K562 (cell line): ENCODE results near the gene SLC11A1. TPM values are rescaled to one million over a fixed set of nuclear protein-coding genes. Genes with fewer than 3 reads are reported as not detected.

Experiments
- ATF2 ChIP-seq: sonication (generic); formaldehyde crosslinking; IDR thresholded peaks from 2 replicates; pipeline ENCODE4 v1.8.1; 2022; ENCODE audit warnings: missing genetic modification reagents
- HES1 ChIP-seq: fragments of 450-650 bp; IDR thresholded peaks from 2 replicates; pipeline ENCODE4 v1.6.1; 2016; ENCODE audit warnings: low read depth, mild to moderate bottlenecking, moderate library complexity
- HMGXB4 ChIP-seq: sonication (generic); formaldehyde crosslinking; IDR thresholded peaks from 2 replicates; pipeline ENCODE4 v1.8.1; 2023; ENCODE audit warnings: mild to moderate bottlenecking, missing genetic modification reagents
- KLF13 ChIP-seq: fragments of 450-650 bp; IDR thresholded peaks from 2 replicates; pipeline ENCODE4 v1.6.1; 2016; ENCODE audit warnings: missing genetic modification characterization, low read depth, mild to moderate bottlenecking, missing compliant biosample characterization, moderate library complexity, borderline replicate concordance
- MGA ChIP-seq: fragments of 450-650 bp; IDR thresholded peaks from 2 replicates; pipeline ENCODE4 v1.6.1; 2016; ENCODE audit warnings: mild to moderate bottlenecking, moderate library complexity
- POLR3A ChIP-seq: IDR thresholded peaks from 2 replicates; pipeline ENCODE4 v1.6.1; 2011; ENCODE audit warnings: borderline replicate concordance, mild to moderate bottlenecking, moderate library complexity; ENCODE audit not compliant: insufficient read length, insufficient read depth; ENCODE audit errors: extremely low read depth
- RAD51 ChIP-seq: fragments of 450-650 bp; IDR thresholded peaks from 2 replicates; pipeline ENCODE4 v1.7.1; 2016; ENCODE audit warnings: low read depth, mild to moderate bottlenecking, borderline replicate concordance
- SIN3A ChIP-seq, 2 experiments: fragments of 150-350 bp in 1 of 2; IDR thresholded peaks; 2 replicates each; pipeline ENCODE4 v1.6.1; 2011 to 2016; ENCODE audit warnings: borderline replicate concordance in 2 of 2, low read depth in 2 of 2, low read length in 2 of 2, mild to moderate bottlenecking in 2 of 2, moderate library complexity in 2 of 2; ENCODE audit not compliant: control insufficient read depth in 1 of 2
- ZNF639 ChIP-seq, 2 experiments: fragments of 200-800 bp in 1 of 2; sonication (Bioruptor generic) in 1 of 2; sonication (generic) in 1 of 2; formaldehyde crosslinking in 1 of 2; IDR thresholded peaks in 1 of 2; conservative IDR thresholded peaks in 1 of 2; 2 replicates each; pipeline versions ENCODE4 v1.5.0 to v1.6.1; 2016 to 2020; ENCODE audit warnings: missing compliant biosample characterization in 1 of 2, missing genetic modification characterization in 1 of 2, missing genetic modification reagents in 1 of 2
- polyA plus RNA-seq, 8 experiments: library from polyadenylated mRNA; depleted of rRNA in 4 of 8; stranded (reverse) in 5 of 8; unstranded in 3 of 8; fragments of >200 nt; fragmentation: Nextera tagmentation in 2 of 8; fragmentation: Illumina TruSeq in 1 of 8; extraction: Ambion mirVana in 2 of 8; extraction: Trizol in 1 of 8; gene quantifications; 2 replicates each; pipeline versions ENCODE4 v1.2.1 to v1.2.3, GENCODE V29; 2011 to 2014; ENCODE audit warnings: inconsistent platforms in 1 of 8, missing spikeins in 1 of 8
- total RNA-seq, 7 experiments: library from RNA; depleted of rRNA in 6 of 7; stranded (reverse); fragments of >200 nt in 6 of 7; fragmentation: Illumina TruSeq in 2 of 7; extraction: Trizol in 2 of 7; gene quantifications; 2 replicates each; pipeline versions ENCODE4 v1.2.1 to v1.2.3, GENCODE V29; 2011 to 2021; ENCODE audit warnings: low replicate concordance in 1 of 7

The SLC11A1 gene
- total and polyA plus RNA-seq, 9 of the 15 experiments (the other 6 are each of a cell fraction or from before 2014, with no cell fraction given), result 0.35 to 1.6 (median 0.65) TPM

GRCh38 chr2:218368150-218368528, 13.9 kb upstream of the SLC11A1 start (continued):
- TF ChIP-seq MGA (no peak), POLR3A (no peak), ZNF639 (CRISPR knock-in tag; conservative IDR thresholded peaks at IDR 0.05 in 1 of 2, IDR thresholded peaks at IDR 0.05 in 1 of 2) (0 out of 4 replicates have a peak, but pooled peaks of 1 of the 2 experiments have one; percentile 5), ATF2 (no peak), HES1 (no peak), KLF13 (no peak), SIN3A (IDR thresholded peaks at IDR 0.05; ENCODE audit: borderline replicate concordance in 2 of 2, control insufficient read depth in 1 of 2, low read depth in 2 of 2, low read length in 2 of 2) (no peak), HMGXB4 (CRISPR knock-in tag) (no peak), RAD51 (no peak)
